Heart right ventricle (tissue), 16 donors: Measurements from ENCODE around the gene RP9. TPM values are rescaled to one million over a fixed set of nuclear protein-coding genes. Genes with fewer than 3 reads are reported as not detected.

Source experiments
- ATAC-seq, 8 donors: fragments of 200-7000 bp; cut with Tn5 transposase; one replicate each; pipeline ENCODE4 v1.9.1; 2020; ENCODE audit warnings: mild to moderate bottlenecking in 8 of 8, moderate library complexity in 8 of 8, moderate number of reproducible peaks in 1 of 8
- DNase-seq, 2 donors: peaks; one replicate each; pipeline ENCODE4 v3.0.0-alpha.2; 2020
- H3K27ac ChIP-seq, 10 donors: fragments of 200-600 bp; sonication (generic) in 2 of 10; one replicate each; pipeline versions ENCODE4 v1.5.0 to v1.8.0; 2020 to 2022; ENCODE audit warnings: mild to moderate bottlenecking in 3 of 10
- H3K27me3 ChIP-seq, 7 donors: fragments of 200-600 bp; one replicate each; pipeline ENCODE4 v1.8.0; 2021 to 2022; ENCODE audit warnings: mild to moderate bottlenecking in 2 of 7
- H3K36me3 ChIP-seq, 9 donors: fragments of 200-600 bp; sonication (generic) in 1 of 9; one replicate each; pipeline versions ENCODE4 v1.5.0 to v1.8.0; 2020 to 2022; ENCODE audit warnings: mild to moderate bottlenecking in 2 of 9
- H3K4me1 ChIP-seq, 9 donors: fragments of 200-600 bp; sonication (generic) in 1 of 9; one replicate each; pipeline versions ENCODE4 v1.5.0 to v1.8.0; 2020 to 2022; ENCODE audit warnings: mild to moderate bottlenecking in 4 of 9
- H3K4me3 ChIP-seq, 10 donors: fragments of 200-600 bp; sonication (generic) in 2 of 10; one replicate each; pipeline versions ENCODE4 v1.5.0 to v1.8.0; 2020 to 2022; ENCODE audit warnings: mild to moderate bottlenecking in 7 of 10, moderate library complexity in 2 of 10
- H3K9me3 ChIP-seq, 11 donors: fragments of 200-600 bp in 10 of 11; sonication (generic) in 2 of 11; one replicate each; pipeline versions ENCODE4 v1.5.0 to v1.8.0; 2013 to 2022; ENCODE audit warnings: mild to moderate bottlenecking in 2 of 11, control low read depth in 1 of 11, moderate library complexity in 1 of 11
- CTCF ChIP-seq, 9 donors: fragments of 200-600 bp; sonication (generic) in 2 of 9; IDR thresholded peaks; one replicate each; pipeline versions ENCODE4 v1.5.0 to v1.8.0; 2021 to 2022; ENCODE audit warnings: antibody characterized with exemption in 9 of 9, mild to moderate bottlenecking in 5 of 9, moderate library complexity in 1 of 9
- WGBS, 2 donors: extraction: QIAGEN DNeasy Blood & Tissue Kit; methylation state at CpG; one replicate each; pipeline ENCODE4 v1.1.7; 2013; ENCODE audit warnings: inconsistent platforms in 1 of 2; 5-methylcytosine and 5-hydroxymethylcytosine counted together
- intact Hi-C, 10 donors: fragments of 100-400 bp; cut with DNase I; formaldehyde crosslinking; loops; one replicate each; pipeline versions ENCODE4 v1.11.1 to v1.14.2; 2022
- polyA plus RNA-seq, 2 donors: library from polyadenylated mRNA; stranded (reverse); fragments of 200-250 nt; gene quantifications; one replicate each; pipeline ENCODE4 v1.2.3, GENCODE V29; 2013
- total RNA-seq, 10 donors: library from RNA; stranded (reverse); fragmentation: NEBNext Ultra II Directional in 3 of 10; extraction: Animal tissue kit (Norgen Biotek cat#: 25700) in 3 of 10; gene quantifications; one replicate each; pipeline versions ENCODE4 v1.2.1 to v1.2.4, GENCODE V29; 2021 to 2023
- donor health status: Arrhythmogenic right ventricular cardiomyopathy.
- donor health status: ischemic (EF 13 %, LVEDD 7.1; RV severe dilation, severe dysfunction).
- donor health status: healthy with polysubstance abuse.
- donor health status: DM: no; HTN: yes; CAD: no.
- donor health status: DM: no; HTN: no; CAD: no.
- donor health status: ischemic (EF 25% LVEDD 6.9; RV normal size, moderate dysfunction).
- donor health status: ischemic (EF 25% LVEDD 5.7; RV mildly dilated, moderate dysfunction).
- donor health status: healthy.
- donor health status: DM: yes; HTN: yes; CAD: no.
- donor health status: Ischemic cardiomyopathy.
- donor health status: ischemic (EF 35%, LVEDD 5.7; RV mildly dilated, moderate dysfunction).
- donor health status: nonischemic (EF 11% LVEDD 7.7; RV severe dilation, severe dysfunction).
- donor health status: DM: yes; HTN: yes; CAD: no.
- donor health status: PGD.
- donor health status: ischemic (EF 29% LVEDD 5.4; RV normal size, mild dysfunction).
- donor health status: nonischemic (EF 23%, LVEDD 6.1; RV moderate dilation, normal function).

Gene RP9
- total and polyA plus RNA-seq, 12 donors: 12.9 to 43.4 (median 19.5) TPM

- no peak for DNase-seq
- Histone ChIP-seq H3K27me3 (peaks cover 0 to 9% (median 0%) of the 10 kb centered on the region in 7 donors), H3K9me3 (no peaks in the 10 kb centered on the region), H3K27ac (peak overlapping the region; percentile 56 to 94 (median 90)), H3K36me3 (peaks cover 0 to 3% (median 0%) of the 10 kb centered on the region in 9 donors), H3K4me1 (peaks cover 12 to 55% (median 44%) of the 10 kb centered on the region in 9 donors), H3K4me3 (peak overlapping the region; percentile 84 to 99 (median 98))
- intact Hi-C loops: loop anchor here in 6 of 10 donors (2.0 to 10.0 kb wide), 10 partner anchors 46 to 414 kb away; partner anchors contain the start of gene NT5C3A (in 2 of the 6)
- TF ChIP-seq CTCF (IDR thresholded peaks at IDR 0.05): peak in 1 of 9 donors; percentile 3
- 1% methylated on average over 10 of the region's 10 CpGs for WGBS, 2 donors
- ATAC-seq: peak in 5 of 8 donors; percentile 5 to 24 (median 9)
These were observed 625 bp downstream of the RP9 start for GRCh38 chr7:33108554-33109004.

- no peaks in the 10 kb centered on the region for H3K9me3 ChIP-seq
- intact Hi-C loops: loop anchor here in 6 of 10 donors (2.0 to 10.0 kb wide), 10 partner anchors 45 to 413 kb away; partner anchors contain the start of gene NT5C3A (in 2 of the 6)
- H3K4me1 ChIP-seq: peaks cover 12 to 55% (median 44%) of the 10 kb centered on the region in 9 donors
- peak overlapping the region in 9 of 10 donors; percentile 84 to 99 (median 98) for H3K4me3 ChIP-seq
- peak overlapping the region in 6 of 10 donors; percentile 12 to 94 (median 90) for H3K27ac ChIP-seq
- peak in 1 of 2 donors; percentile 23 for DNase-seq
- WGBS, 2 donors: 37 to 43% methylated on average over 7 of the region's 7 CpGs
- peaks cover 0 to 15% (median 10%) of the 10 kb centered on the region in 9 donors for H3K36me3 ChIP-seq
- peak in 3 of 8 donors; percentile 49 to 67 (median 59) for ATAC-seq
- H3K27me3 ChIP-seq: peaks cover 0 to 9% (median 0%) of the 10 kb centered on the region in 7 donors
- TF ChIP-seq CTCF (IDR thresholded peaks at IDR 0.05): peak; percentile 14 to 61 (median 41)
These were observed 1.8 kb downstream of the RP9 start for GRCh38 chr7:33107136-33108066.

- H3K36me3 ChIP-seq: peaks cover 0 to 69% (median 36%) of the 10 kb centered on the region in 9 donors
- H3K4me3 ChIP-seq: no peak overlapping the region
- H3K27me3 ChIP-seq: no peaks in the 10 kb centered on the region
- TF ChIP-seq CTCF (IDR thresholded peaks at IDR 0.05): no peak
- no peaks in the 10 kb centered on the region for H3K9me3 ChIP-seq
- peaks cover 2 to 55% (median 37%) of the 10 kb centered on the region in 9 donors for H3K4me1 ChIP-seq
- WGBS, 2 donors: 87% methylated on average over 3 of the region's 3 CpGs
- peak overlapping the region in 1 of 10 donors; percentile 5 for H3K27ac ChIP-seq
- no peak for DNase-seq
- intact Hi-C loops: loop anchor here in 3 of 10 donors (10.0 kb wide), 3 partner anchors 157 to 407 kb away; no protein-coding TSS in a partner anchor
- ATAC-seq: no peak
These were observed 7.3 kb downstream of the RP9 start for GRCh38 chr7:33101906-33102305.

GRCh38 chr7:33100770-33101169 lies 8.4 kb downstream of the RP9 start:
- ATAC-seq (no peak), DNase-seq (no peak)
- TF ChIP-seq CTCF (IDR thresholded peaks at IDR 0.05): no peak
- WGBS, 2 donors: 85 to 89% methylated on average over 3 of the region's 3 CpGs
- peaks cover 0 to 80% (median 46%) of the 10 kb centered on the region in 9 donors for H3K36me3 ChIP-seq
- intact Hi-C loops: loop anchor here in 3 of 10 donors (10.0 kb wide), 3 partner anchors 156 to 406 kb away; no protein-coding TSS in a partner anchor
- H3K4me1 ChIP-seq: peaks cover 0 to 43% (median 25%) of the 10 kb centered on the region in 9 donors
- no peaks in the 10 kb centered on the region for H3K27me3 ChIP-seq
- no peak overlapping the region for H3K4me3 ChIP-seq
- no peak overlapping the region for H3K27ac ChIP-seq
- no peaks in the 10 kb centered on the region for H3K9me3 ChIP-seq
